Muscle layer of duodenum (tissue), 2 donors: ENCODE results near the gene SPTBN2.

Source experiments
- H3K27ac ChIP-seq: one replicate; pipeline ENCODE4 v1.7.0; 2013; ENCODE audit warnings: mild to moderate bottlenecking, low read length
- H3K27me3 ChIP-seq: one replicate; pipeline ENCODE4 v1.7.0; 2013; ENCODE audit warnings: low read depth, mild to moderate bottlenecking, control low read depth, low read length
- H3K36me3 ChIP-seq, 2 donors: one replicate each; pipeline ENCODE4 v1.7.0; 2013; ENCODE audit warnings: low read length in 2 of 2, control low read depth in 1 of 2, mild to moderate bottlenecking in 1 of 2; ENCODE audit not compliant: insufficient read depth in 2 of 2, control insufficient read depth in 1 of 2
- H3K4me1 ChIP-seq, 2 donors: one replicate each; pipeline ENCODE4 v1.7.0; 2013; ENCODE audit warnings: low read length in 2 of 2, mild to moderate bottlenecking in 2 of 2, control low read depth in 1 of 2, moderate library complexity in 1 of 2; ENCODE audit not compliant: insufficient read depth in 2 of 2, control insufficient read depth in 1 of 2
- H3K4me3 ChIP-seq, 2 donors: one replicate each; pipeline ENCODE4 v1.7.0; 2013; ENCODE audit warnings: low read length in 2 of 2, low read depth in 1 of 2, mild to moderate bottlenecking in 1 of 2
- H3K9me3 ChIP-seq, 2 donors: one replicate each; pipeline ENCODE4 v1.7.0; 2013; ENCODE audit warnings: low read length in 2 of 2, control low read depth in 1 of 2, mild to moderate bottlenecking in 1 of 2; ENCODE audit not compliant: control insufficient read depth in 1 of 2
- donor health status: healthy.

The SPTBN2 gene

GRCh38 chr11:66687831-66688281 lies 41.2 kb downstream of the SPTBN2 start:
- peaks cover 0 to 4% of the 10 kb centered on the region in 2 donors for H3K36me3 ChIP-seq
- no peak overlapping the region for H3K27ac ChIP-seq
- no peak overlapping the region for H3K4me3 ChIP-seq

GRCh38 chr11:66686801-66687750 lies 41.9 kb downstream of the SPTBN2 start:
- no peaks in the 10 kb centered on the region for H3K4me1 ChIP-seq
- no peaks in the 10 kb centered on the region for H3K27me3 ChIP-seq
- H3K27ac ChIP-seq = no peak overlapping the region
- H3K36me3 ChIP-seq = no peaks in the 10 kb centered on the region
- no peaks in the 10 kb centered on the region for H3K9me3 ChIP-seq
- no peak overlapping the region for H3K4me3 ChIP-seq

More at GRCh38 chr11:66687831-66688281, 41.2 kb downstream of the SPTBN2 start:
- Histone ChIP-seq H3K27me3 (no peaks in the 10 kb centered on the region), H3K4me1 (no peaks in the 10 kb centered on the region), H3K9me3 (no peaks in the 10 kb centered on the region)

GRCh38 chr11:66686100-66686785 lies 42.8 kb downstream of the SPTBN2 start:
- no peaks in the 10 kb centered on the region for H3K4me1 ChIP-seq

GRCh38 chr11:66685276-66686099 lies 43.5 kb downstream of the SPTBN2 start:
- Histone ChIP-seq H3K27ac (no peak overlapping the region), H3K36me3 (no peaks in the 10 kb centered on the region)

More at GRCh38 chr11:66686100-66686785, 42.8 kb downstream of the SPTBN2 start:
- H3K9me3 ChIP-seq = no peaks in the 10 kb centered on the region
- H3K27me3 ChIP-seq = no peaks in the 10 kb centered on the region
- no peak overlapping the region for H3K4me3 ChIP-seq
- H3K27ac ChIP-seq = no peak overlapping the region
- no peaks in the 10 kb centered on the region for H3K36me3 ChIP-seq

GRCh38 chr11:66684635-66685034 lies 44.4 kb downstream of the SPTBN2 start:
- no peak overlapping the region for H3K27ac ChIP-seq
- H3K9me3 ChIP-seq = no peaks in the 10 kb centered on the region
- no peaks in the 10 kb centered on the region for H3K4me1 ChIP-seq
- no peak overlapping the region for H3K4me3 ChIP-seq
- H3K36me3 ChIP-seq = no peaks in the 10 kb centered on the region
- no peaks in the 10 kb centered on the region for H3K27me3 ChIP-seq

More at GRCh38 chr11:66685276-66686099, 43.5 kb downstream of the SPTBN2 start:
- no peak overlapping the region for H3K4me3 ChIP-seq
- H3K4me1 ChIP-seq = no peaks in the 10 kb centered on the region
- no peaks in the 10 kb centered on the region for H3K27me3 ChIP-seq
- H3K9me3 ChIP-seq = no peaks in the 10 kb centered on the region

GRCh38 chr11:66683877-66684276 lies 45.1 kb downstream of the SPTBN2 start:
- Histone ChIP-seq H3K4me3 (no peak overlapping the region), H3K36me3 (no peaks in the 10 kb centered on the region), H3K27ac (no peak overlapping the region), H3K4me1 (no peaks in the 10 kb centered on the region), H3K27me3 (no peaks in the 10 kb centered on the region), H3K9me3 (no peaks in the 10 kb centered on the region)

GRCh38 chr11:66680966-66681645 lies 47.9 kb downstream of the SPTBN2 start:
- Histone ChIP-seq H3K27ac (no peak overlapping the region), H3K4me3 (no peak overlapping the region), H3K27me3 (no peaks in the 10 kb centered on the region), H3K9me3 (no peaks in the 10 kb centered on the region), H3K36me3 (peaks cover 0 to 5% of the 10 kb centered on the region in 2 donors), H3K4me1 (peaks cover 10 to 11% of the 10 kb centered on the region in 2 donors)

- Histone ChIP-seq H3K9me3 (no peaks in the 10 kb centered on the region), H3K27me3 (no peaks in the 10 kb centered on the region), H3K27ac (peak within 1 kb of the TSS; percentile 96), H3K36me3 (peaks cover 0 to 5% of the 10 kb centered on the region in 2 donors), H3K4me1 (peaks cover 20 to 37% of the 10 kb centered on the region in 2 donors), H3K4me3 (peak within 1 kb of the TSS; percentile 77 to 83)
These were observed 51.2 kb downstream of the SPTBN2 start, which contains the start of gene RBM4B for GRCh38 chr11:66677599-66678375. RBM4B (minus strand) TSS chr11:66677887; CDS start chr11:66677079, 808 bp downstream.

GRCh38 chr11:66676931-66677598 lies 52.0 kb downstream of the SPTBN2 start:
- H3K27ac ChIP-seq = peak overlapping the region; percentile 96
- peak overlapping the region; percentile 77 to 83 for H3K4me3 ChIP-seq
- no peaks in the 10 kb centered on the region for H3K9me3 ChIP-seq
- peaks cover 20 to 37% of the 10 kb centered on the region in 2 donors for H3K4me1 ChIP-seq
- H3K27me3 ChIP-seq = no peaks in the 10 kb centered on the region
- peaks cover 0 to 5% of the 10 kb centered on the region in 2 donors for H3K36me3 ChIP-seq
